Daoy (cell line): Measurements from ENCODE around the gene GJB6. TPM values are rescaled to one million over a fixed set of nuclear protein-coding genes. Genes with fewer than 3 reads are reported as not detected.
A peak's percentile ranks its signal among the peaks of the same experiment; 100 is the strongest.
"Not testable (repeated sequence)": the region's sequence is repeated elsewhere in the genome, so short reads cannot be mapped to it uniquely, and the experiment has no call there.

Experiments
- DNase-seq: peaks from one replicate; pipeline ENCODE4 v3.0.0-alpha.2; 2015; ENCODE audit warnings: low read depth
- total RNA-seq: library from RNA; depleted of rRNA; stranded (reverse); fragments of >200 nt; shearing (Covaris generic); gene quantifications from 2 replicates; pipeline ENCODE4 v1.2.3, GENCODE V29; 2014; rRNA removed

Gene GJB6
- total RNA-seq: not detected in 2 replicates

GRCh38 chr13:20231839-20232555 is at the start of gene GJB6:
TSS of gene GJB6 (minus strand) at chr13:20232319. CDS start at chr13:20223480, 8,839 bp downstream.
- no peak for DNase-seq

GRCh38 chr13:20276901-20277300 is 44.8 kb upstream of the GJB6 start:
- DNase-seq: not testable (repeated sequence)

- DNase-seq: no peak
Measured at GRCh38 chr13:20274466-20274865, 42.3 kb upstream of the GJB6 start.

GRCh38 chr13:20272588-20273171 is 40.6 kb upstream of the GJB6 start:
- no peak for DNase-seq

GRCh38 chr13:20272104-20272503 is 40.0 kb upstream of the GJB6 start:
- no peak for DNase-seq

GRCh38 chr13:20271441-20271840 is 39.3 kb upstream of the GJB6 start:
- DNase-seq: no peak

GRCh38 chr13:20270163-20270865 is 38.2 kb upstream of the GJB6 start:
- DNase-seq: peak; percentile 36

- no peak for DNase-seq
Measured at GRCh38 chr13:20264271-20265018, 32.3 kb upstream of the GJB6 start.

- no peak for DNase-seq
Measured at GRCh38 chr13:20263393-20264044, 31.4 kb upstream of the GJB6 start.

- DNase-seq: no peak
Measured at GRCh38 chr13:20258963-20259288, 26.8 kb upstream of the GJB6 start.

- no peak for DNase-seq
Measured at GRCh38 chr13:20258208-20258962, 26.3 kb upstream of the GJB6 start.

- no peak for DNase-seq
Measured at GRCh38 chr13:20254076-20254475, 22.0 kb upstream of the GJB6 start.

GRCh38 chr13:20249913-20250312 is 17.8 kb upstream of the GJB6 start:
- DNase-seq: no peak

- DNase-seq: no peak
Measured at GRCh38 chr13:20247963-20248362, 15.8 kb upstream of the GJB6 start.

GRCh38 chr13:20247403-20247802 is 15.3 kb upstream of the GJB6 start:
- DNase-seq: no peak

- no peak for DNase-seq
Measured at GRCh38 chr13:20241593-20241992, 9.5 kb upstream of the GJB6 start.

- DNase-seq: no peak
Measured at GRCh38 chr13:20239748-20240147, 7.6 kb upstream of the GJB6 start.

GRCh38 chr13:20232556-20233277 is 598 bp upstream of the GJB6 start:
- DNase-seq: no peak

- DNase-seq: no peak
Measured at GRCh38 chr13:20230913-20231838, 943 bp downstream of the GJB6 start.
